Measurements from ENCODE around the gene C1QTNF12. TPM values are rescaled to one million over a fixed set of nuclear protein-coding genes. Genes with fewer than 3 reads are reported as not detected.

C1QTNF12 gene
- polyA plus RNA-seq, 3 donors: 1.1 TPM; not detected in 2

DNA sequence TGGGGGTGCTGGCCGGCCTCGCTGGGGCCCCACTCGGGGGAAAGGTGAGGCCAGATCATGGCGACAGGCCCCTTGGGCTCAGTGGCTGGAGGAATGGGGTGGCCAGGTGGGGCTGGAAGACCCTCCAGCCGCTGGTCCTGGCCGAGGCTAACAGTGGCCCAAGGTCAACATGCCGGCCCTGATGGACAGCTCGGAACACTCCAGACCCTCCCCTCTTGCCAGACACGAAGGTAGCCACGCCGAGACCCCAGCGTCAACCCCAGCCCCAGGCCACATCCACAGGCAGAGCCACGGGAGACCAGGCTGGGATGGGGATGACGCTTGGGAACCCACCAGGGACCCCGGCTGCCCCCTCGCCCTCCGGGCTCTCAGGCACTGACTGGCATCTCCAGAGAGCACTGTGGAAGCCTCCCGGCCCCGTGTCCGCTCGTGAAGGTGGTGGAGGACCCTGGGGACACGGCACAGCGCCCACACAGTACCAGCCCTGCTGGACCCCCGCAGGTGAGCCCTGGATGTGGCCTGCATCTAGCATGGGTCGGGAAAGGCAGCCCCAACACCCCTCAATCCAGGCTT lies 905 bp upstream of the C1QTNF12 start:
- 81% methylated on average over 18 of the region's 25 CpGs for WGBS (ENCODE audit: insufficient coverage)
- Histone ChIP-seq H3K9me3 (replicated peaks in 1 of 2; ENCODE audit: control insufficient read depth in 1 of 2, insufficient read depth in 1 of 2, low read length in 2 of 2) (no peaks in the 10 kb centered on the region), H3K4me3 (replicated peaks in 1 of 3; ENCODE audit: low read depth in 2 of 3, low read length in 3 of 3) (no peak overlapping the region), H3K36me3 (replicated peaks in 1 of 2; ENCODE audit: control insufficient read depth in 1 of 2, insufficient read depth in 2 of 2, low read length in 2 of 2) (peaks cover 0 to under 1% of the 10 kb centered on the region in 2 donors), H3K79me2 (ENCODE audit: insufficient read depth, low read length) (no peaks in the 10 kb centered on the region), H3K4me1 (ENCODE audit: control insufficient read depth in 1 of 2, insufficient read depth in 2 of 2, low read length in 2 of 2) (no peaks in the 10 kb centered on the region), H3K27ac (ENCODE audit: low read depth in 1 of 2, low read length in 2 of 2) (no peak overlapping the region), H3K9ac (ENCODE audit: insufficient read depth, low read length, poor library complexity, severe bottlenecking) (no peak overlapping the region), H2AFZ (ENCODE audit: insufficient read depth, low read depth, low read length, poor library complexity, severe bottlenecking) (no peak overlapping the region), H3K27me3 (ENCODE audit: control insufficient read depth in 2 of 2, insufficient read depth in 2 of 2, low read length in 2 of 2) (peaks cover 0 to 23% of the 10 kb centered on the region in 2 donors), H4K20me1 (ENCODE audit: insufficient read depth, low read length) (peaks cover 13% of the 10 kb centered on the region), H3K4me2 (replicated peaks; ENCODE audit: extremely low read depth, low read length, poor library complexity, severe bottlenecking) (no peak overlapping the region)
- DNase-seq: no peak
- TF ChIP-seq, protein P1, sequence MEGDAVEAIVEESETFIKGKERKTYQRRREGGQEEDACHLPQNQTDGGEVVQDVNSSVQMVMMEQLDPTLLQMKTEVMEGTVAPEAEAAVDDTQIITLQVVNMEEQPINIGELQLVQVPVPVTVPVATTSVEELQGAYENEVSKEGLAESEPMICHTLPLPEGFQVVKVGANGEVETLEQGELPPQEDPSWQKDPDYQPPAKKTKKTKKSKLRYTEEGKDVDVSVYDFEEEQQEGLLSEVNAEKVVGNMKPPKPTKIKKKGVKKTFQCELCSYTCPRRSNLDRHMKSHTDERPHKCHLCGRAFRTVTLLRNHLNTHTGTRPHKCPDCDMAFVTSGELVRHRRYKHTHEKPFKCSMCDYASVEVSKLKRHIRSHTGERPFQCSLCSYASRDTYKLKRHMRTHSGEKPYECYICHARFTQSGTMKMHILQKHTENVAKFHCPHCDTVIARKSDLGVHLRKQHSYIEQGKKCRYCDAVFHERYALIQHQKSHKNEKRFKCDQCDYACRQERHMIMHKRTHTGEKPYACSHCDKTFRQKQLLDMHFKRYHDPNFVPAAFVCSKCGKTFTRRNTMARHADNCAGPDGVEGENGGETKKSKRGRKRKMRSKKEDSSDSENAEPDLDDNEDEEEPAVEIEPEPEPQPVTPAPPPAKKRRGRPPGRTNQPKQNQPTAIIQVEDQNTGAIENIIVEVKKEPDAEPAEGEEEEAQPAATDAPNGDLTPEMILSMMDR (IDR thresholded peaks at IDR 0.05): no peak
- Mint-ChIP-seq H3K36me3 (peaks cover 0 to 7% of the 10 kb centered on the region in 2 donors), H3K4me3 (peak overlapping the region in 1 of 2 donors; percentile 35), H3K27ac (no peak overlapping the region), H3K9me3 (no peaks in the 10 kb centered on the region), H3K27me3 (ENCODE audit: low read depth in 3 of 3) (peaks cover 16 to 30% (median 17%) of the 10 kb centered on the region in 3 donors), H3K4me1 (no peaks in the 10 kb centered on the region)
- intact Hi-C loops (cut with micrococcal nuclease): no loop called here

DNA sequence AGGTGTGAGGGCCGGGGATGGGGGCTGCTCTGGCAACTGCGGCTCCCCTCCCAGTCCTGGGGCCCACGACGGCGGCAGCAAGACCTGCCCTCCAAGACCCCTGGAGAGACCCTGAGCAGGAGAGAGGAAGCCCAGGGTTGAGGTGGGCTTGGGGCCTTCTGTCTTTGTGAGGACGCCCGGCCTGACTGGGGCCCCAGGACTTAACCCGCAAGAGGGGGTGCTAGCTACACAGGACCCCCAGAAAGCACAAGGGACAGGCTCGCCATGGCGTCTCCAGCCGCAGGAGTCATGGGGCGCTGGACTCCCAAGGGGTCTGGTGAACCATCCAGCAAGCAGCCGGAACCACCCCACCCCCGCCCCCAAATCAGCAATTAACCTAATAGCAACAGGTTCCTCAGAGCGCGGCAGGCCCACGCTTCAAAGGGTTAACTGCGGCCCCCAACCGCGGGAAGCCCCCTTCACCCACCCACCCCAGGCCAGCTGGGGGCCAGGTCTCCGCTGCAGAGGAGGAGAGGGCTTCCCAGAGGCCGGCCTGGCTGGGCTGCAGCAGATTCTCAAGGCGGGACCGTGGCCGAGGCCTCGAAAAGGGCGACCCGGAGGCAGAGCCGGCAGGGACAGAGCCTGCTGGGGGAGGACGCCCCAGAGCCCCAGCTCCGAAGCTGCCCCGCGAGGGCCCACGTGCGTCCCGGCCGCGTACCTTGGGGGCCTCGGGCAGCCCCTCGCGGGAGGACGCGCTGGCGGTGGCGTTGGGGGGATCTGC lies 525 bp downstream of the C1QTNF12 start:
- Mint-ChIP-seq H3K4me3 (peak overlapping the region in 1 of 2 donors; percentile 69), H3K27me3 (ENCODE audit: low read depth in 3 of 3) (peaks cover 16 to 32% (median 17%) of the 10 kb centered on the region in 3 donors), H3K9me3 (no peaks in the 10 kb centered on the region), H3K27ac (no peak overlapping the region), H3K4me1 (no peaks in the 10 kb centered on the region), H3K36me3 (no peaks in the 10 kb centered on the region)
- Histone ChIP-seq H4K20me1 (ENCODE audit: insufficient read depth, low read length) (peaks cover 13% of the 10 kb centered on the region), H3K79me2 (ENCODE audit: insufficient read depth, low read length) (no peaks in the 10 kb centered on the region), H3K27me3 (ENCODE audit: control insufficient read depth in 2 of 2, insufficient read depth in 2 of 2, low read length in 2 of 2) (peaks cover 0 to 23% of the 10 kb centered on the region in 2 donors), H2AFZ (ENCODE audit: insufficient read depth, low read depth, low read length, poor library complexity, severe bottlenecking) (no peak overlapping the region), H3K27ac (ENCODE audit: low read depth in 1 of 2, low read length in 2 of 2) (no peak overlapping the region), H3K9ac (ENCODE audit: insufficient read depth, low read length, poor library complexity, severe bottlenecking) (no peak overlapping the region), H3K4me2 (replicated peaks; ENCODE audit: extremely low read depth, low read length, poor library complexity, severe bottlenecking) (no peak overlapping the region), H3K36me3 (replicated peaks in 1 of 2; ENCODE audit: control insufficient read depth in 1 of 2, insufficient read depth in 2 of 2, low read length in 2 of 2) (no peaks in the 10 kb centered on the region), H3K9me3 (replicated peaks in 1 of 2; ENCODE audit: control insufficient read depth in 1 of 2, insufficient read depth in 1 of 2, low read length in 2 of 2) (no peaks in the 10 kb centered on the region), H3K4me3 (replicated peaks in 1 of 3; ENCODE audit: low read depth in 2 of 3, low read length in 3 of 3) (no peak overlapping the region), H3K4me1 (ENCODE audit: control insufficient read depth in 1 of 2, insufficient read depth in 2 of 2, low read length in 2 of 2) (no peaks in the 10 kb centered on the region)
- 28% methylated on average over 33 of the region's 45 CpGs for WGBS (ENCODE audit: insufficient coverage)
- intact Hi-C loops (cut with micrococcal nuclease): no loop called here
- TF ChIP-seq, protein P1 (IDR thresholded peaks at IDR 0.05): no peak
- DNase-seq: no peak
